HG03025 (cell line): ENCODE measurements around the gene IFITM1.

ENCODE experiments used
- ATAC-seq: cut with Tn5 transposase; IDR thresholded peaks from one replicate; pipeline ENCODE4 v1.9.1; 2021; ENCODE audit warnings: mild to moderate bottlenecking, moderate library complexity; ENCODE audit not compliant: unreplicated experiment, low FRiP score

IFITM1 gene

DNA sequence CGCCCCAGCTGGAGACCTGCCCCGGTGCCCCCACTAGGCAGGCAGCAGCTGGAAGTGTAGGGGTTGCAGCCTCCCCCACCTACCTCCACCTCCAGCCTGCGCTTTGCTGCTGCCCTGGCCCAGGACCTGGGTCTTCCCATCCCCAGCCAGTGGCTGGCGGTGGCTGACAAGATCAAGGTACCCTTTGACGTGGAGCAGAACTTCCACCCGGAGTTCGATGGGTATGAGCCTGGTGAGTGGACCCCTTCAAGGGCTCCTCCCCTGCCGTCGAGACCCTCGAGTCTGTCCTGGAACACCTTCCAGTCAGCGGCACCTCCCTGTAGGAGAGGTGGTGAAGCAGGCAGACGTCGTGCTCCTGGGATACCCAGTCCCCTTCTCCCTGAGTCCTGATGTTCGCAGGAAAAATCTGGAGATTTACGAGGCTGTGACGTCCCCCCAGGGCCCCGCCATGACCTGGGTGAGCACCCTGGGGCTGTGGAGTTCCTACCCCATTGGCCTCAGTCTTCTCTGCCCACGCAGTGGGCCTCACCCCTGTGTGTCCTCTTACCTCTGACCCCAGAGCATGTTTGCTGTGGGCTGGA is 20.5 kb upstream of the IFITM1 start:
- no peak for ATAC-seq

GRCh38 chr11:293852-294661 is 19.8 kb upstream of the IFITM1 start:
- ATAC-seq, result no peak

DNA sequence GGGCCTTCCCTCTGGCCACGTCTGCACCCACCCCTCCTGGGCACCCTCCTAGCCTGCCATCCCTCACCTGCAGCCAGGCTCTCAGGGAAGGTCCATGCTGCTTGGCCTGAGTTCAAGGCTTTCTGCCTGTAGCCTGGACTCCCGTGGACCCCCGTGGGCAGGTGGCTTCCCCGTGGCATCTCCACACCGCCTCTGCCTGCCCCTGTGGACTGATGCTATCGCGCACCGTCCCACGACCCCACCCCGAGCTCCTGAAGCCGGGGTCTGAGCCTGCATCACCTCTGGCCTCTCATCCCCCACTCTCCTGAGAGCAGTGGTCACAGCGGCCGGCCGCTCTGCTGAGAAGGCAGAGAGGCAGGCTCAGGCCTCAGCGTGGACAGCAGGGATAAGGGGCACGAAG is 19.1 kb upstream of the IFITM1 start:
- ATAC-seq, result no peak

- no peak for ATAC-seq
Observed at GRCh38 chr11:295351-296170, 18.3 kb upstream of the IFITM1 start.

GRCh38 chr11:296171-297050 is 17.4 kb upstream of the IFITM1 start:
- no peak for ATAC-seq

DNA sequence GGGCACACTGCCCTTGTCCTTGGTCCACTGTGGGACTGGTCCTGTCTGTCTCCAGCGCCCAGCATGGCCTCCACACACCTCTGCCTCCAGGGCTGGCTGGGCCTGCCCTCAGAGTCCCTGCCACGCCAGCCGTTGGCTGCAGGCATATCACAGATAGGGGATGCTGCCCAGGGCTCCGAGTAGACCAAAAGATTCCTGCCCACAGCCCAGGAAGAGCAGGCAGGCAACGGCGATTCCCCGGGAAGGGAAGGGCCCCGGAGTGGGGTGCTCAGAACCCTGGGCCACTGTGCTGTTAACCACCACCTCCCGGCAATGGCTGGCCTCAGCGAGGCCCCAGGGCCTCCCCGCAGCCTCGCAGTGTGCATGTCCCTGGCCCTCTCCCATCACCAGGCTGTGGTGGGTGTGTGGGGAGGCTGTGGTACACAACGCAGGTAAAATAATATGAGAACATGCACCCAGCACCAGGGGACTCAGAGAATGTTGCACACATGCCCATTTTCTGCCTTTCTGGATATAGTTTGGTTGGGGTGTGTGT is 16.7 kb upstream of the IFITM1 start:
- ATAC-seq, result no peak

DNA sequence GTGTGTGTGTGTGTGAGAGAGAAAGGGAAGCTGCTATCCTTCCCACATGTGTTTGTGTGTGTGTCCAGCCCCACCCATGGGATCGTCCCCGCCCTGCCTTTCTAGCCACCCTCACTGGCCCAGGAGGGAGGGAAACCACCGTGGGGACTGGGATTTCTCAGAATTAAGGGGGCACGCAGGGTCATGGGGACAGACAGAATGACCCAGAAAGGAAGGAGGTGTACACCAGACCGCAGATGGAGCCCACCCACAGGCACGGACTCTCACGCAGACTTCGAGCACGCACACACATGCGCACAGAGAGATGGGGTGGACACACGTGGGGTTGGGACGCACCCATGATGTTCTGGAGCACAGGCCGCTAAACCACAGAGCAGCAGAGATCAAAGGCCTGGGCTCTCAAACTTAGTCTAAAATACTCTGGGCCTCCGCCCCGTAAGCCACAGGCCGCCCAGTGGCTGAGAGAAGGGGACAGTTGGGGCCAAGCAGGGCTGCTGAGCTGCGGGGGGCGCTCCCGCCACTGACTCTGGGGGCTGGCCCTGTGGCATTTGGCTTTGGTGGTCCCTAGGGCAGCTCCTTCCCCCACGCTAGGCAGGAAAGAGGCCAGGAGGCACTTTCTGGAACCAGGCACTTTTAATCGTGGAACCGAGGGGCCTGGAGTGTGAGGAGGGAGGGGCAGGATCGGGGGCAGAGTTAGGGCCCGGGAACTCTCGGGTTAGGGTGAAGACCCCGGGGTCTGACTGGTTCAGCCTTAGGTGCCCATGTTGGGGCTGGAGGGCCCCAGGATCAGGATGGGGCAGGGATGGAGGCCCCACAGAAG is 16.0 kb upstream of the IFITM1 start:
- no peak for ATAC-seq

DNA sequence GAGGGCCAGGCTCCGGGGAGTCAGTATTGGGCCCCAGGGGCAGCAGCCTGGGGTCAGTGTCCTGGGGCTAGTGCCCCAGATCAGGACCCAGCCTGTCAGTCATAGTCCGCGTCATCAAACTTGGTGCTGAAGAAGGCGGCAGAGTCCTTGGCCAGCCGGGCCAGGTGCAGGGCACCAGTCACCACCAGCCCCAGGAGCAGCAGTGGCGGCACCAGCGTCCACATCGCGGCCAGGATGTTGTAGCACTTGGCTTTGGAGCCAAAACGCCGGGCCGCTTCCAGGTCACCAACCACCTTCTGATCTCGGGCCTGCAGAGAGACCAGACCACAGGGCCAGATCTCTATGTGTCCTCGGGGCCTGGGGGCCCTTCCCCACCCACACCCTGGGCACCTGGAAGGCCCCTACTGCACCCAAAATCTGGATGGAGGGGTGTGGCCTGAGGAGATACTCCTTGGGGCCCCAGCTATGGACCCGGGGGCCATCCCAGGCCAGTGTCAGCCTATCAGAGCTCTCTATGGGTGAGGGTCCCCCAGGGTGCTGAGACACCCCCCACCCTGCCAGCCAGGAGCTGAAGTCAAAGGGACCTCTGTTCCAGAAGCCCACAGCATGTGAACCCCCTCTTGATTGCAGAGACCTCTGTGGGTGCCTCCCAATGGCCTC is 15.3 kb upstream of the IFITM1 start:
- ATAC-seq, result no peak

- no peak for ATAC-seq
Observed at GRCh38 chr11:299081-299891, 14.6 kb upstream of the IFITM1 start, which contains the start of gene IFITM5. IFITM5 (minus strand) TSS chr11:299526; CDS start chr11:299490, 36 bp downstream.

DNA sequence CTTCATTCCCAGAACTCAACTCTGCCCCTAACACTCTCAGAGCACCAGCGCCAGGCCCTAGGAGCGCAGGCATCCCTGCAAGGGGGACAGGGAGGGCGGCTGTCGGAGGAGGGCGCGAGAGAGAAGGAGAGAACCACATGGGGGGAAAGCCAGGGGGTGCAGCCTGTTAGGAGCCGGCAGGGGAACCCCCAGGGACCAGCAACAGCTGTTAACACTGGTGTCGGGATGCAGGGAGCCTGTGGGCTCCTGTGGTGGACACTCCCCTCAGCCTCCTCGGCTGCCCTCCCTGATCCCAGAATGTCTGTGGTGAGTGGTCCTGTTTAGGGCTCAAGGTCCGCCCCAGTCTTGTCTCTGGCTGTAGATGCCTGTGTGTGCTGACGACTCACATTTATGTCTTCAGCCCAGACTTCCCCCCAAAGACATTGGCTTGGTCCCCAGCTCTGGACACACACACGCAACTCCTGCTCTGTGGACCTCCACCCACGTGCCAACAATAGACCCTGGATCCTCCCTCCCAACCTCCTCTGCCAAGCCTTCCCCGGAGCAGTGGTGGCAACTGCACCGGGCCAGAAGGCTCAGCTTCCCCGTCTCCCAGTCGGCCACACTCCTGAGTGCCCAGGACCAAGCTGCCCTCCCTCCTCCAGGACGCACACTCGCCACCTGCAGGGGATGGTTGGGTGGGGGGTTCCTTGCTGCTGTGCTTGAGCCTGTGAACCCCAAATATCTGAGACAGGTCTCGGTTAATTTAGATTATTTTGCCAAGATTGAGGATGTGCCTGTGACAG is 13.7 kb upstream of the IFITM1 start:
- no peak for ATAC-seq

DNA sequence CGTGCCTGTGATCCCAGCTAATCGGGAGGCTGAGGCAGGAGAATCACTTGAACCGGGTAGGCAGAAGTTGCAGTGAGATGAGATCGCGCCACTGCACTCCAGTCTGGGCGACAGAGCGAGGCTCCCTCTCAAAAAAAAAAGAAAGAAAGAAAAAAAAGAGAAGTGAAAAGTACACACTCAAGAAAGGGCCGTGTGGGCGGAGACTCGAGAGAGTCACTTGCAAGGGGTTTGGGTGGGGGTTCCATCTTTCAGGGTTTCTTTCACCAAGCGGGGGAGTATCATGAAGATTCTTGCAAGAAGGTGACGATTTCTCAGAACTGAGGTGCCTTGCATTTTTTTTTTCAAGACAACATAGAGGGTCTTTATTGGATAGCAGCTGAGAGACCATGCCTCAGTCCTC is 10.5 kb upstream of the IFITM1 start:
- no peak for ATAC-seq

DNA sequence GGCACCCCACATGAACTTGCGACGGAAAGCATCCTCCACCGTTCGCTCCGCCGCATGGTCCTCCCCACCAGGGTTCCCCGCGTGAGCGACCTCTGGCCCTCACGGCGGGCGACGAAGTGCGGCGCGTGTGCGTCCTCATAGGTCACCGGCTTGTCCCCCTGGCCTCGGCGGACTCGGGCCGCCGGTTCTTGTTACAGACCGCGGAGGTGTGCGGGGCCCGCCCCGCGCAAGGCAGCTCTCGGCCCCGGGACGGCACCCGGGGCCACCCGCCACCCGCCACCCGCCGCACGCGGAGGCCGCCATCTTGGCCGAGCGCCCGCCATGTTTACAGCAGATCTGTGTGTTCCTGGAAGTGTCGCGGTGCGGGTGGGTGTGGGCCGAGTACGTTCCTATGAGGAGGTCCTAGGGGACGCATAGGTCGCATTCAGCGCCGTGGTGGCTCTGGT is 9.8 kb upstream of the IFITM1 start:
- ATAC-seq, result no peak

- ATAC-seq, result no peak
Observed at GRCh38 chr11:304915-305843, 8.7 kb upstream of the IFITM1 start.

DNA sequence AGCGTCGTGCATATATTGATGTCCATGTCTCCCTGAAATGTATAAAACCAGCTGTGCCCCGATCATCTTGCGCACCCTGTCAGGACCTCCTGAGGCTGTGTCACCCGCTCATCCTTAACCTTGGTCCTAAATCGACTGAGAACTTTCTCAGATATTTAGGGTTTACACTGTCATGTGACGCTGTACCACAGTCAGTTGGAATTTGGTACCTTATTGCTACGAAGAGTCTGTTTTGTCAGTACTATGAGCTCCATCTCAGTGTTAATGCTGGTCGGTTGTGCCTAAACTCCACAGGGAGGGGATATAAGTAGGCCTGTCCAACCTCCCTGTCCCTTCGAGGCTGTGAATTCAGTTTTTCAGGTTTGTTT is 8.0 kb upstream of the IFITM1 start:
- ATAC-seq, result no peak

- ATAC-seq, result no peak
Observed at GRCh38 chr11:306645-307371, 7.0 kb upstream of the IFITM1 start.
